Activated CD4-positive, alpha-beta T cell treated with anti-CD3 and anti-CD28 coated beads, Interleukin-10, Interleukin-2, amounts not matched to agents 100 ng/mL and 50 ng/mL, durations not matched to agents 16 hours and 8 hours (primary cell): ENCODE results near the gene ABR.

Source experiments
- DNase-seq: peaks from one replicate; pipeline ENCODE4 v3.0.0-alpha.2; 2020

Gene ABR

GRCh38 chr17:1179818-1180742, at the start of gene ABR:
Gene ABR (minus strand): TSS chr17:1179981. CDS start chr17:1179727, 254 bp downstream.
- DNase-seq, result peak; percentile 26

GRCh38 chr17:1229349-1229899, 49.6 kb upstream of the ABR start:
- DNase-seq, result peak; percentile 31

DNA sequence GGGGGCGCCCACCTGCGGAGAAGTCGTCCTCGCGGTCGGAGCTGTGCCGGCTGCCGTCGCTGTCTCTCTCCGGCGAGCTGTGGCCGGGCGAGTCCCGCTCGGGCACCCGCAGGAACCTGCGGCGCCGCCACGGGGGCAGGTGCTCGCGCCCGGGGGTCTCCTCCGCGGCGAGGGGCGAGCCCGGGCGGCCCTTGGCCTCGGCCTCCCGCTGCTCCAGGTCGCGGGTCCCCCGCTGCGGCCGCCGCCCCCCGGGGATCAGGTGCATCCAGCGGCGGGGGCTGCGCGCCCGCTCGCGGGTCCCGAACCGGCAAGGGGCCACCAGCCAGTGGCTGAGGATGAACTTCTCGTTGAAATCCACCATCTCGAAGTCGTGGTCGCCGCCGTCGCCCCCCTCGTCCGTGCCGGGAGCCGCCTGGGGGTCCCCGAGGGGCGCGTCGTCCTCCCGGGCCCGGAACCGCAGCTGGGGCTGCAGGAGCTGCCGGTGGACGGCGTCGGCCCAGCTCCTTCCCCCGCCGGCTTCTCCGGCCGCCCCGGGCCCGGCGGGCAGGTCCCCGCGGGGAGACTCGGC, 49.1 kb upstream of the ABR start:
- no peak for DNase-seq

DNA sequence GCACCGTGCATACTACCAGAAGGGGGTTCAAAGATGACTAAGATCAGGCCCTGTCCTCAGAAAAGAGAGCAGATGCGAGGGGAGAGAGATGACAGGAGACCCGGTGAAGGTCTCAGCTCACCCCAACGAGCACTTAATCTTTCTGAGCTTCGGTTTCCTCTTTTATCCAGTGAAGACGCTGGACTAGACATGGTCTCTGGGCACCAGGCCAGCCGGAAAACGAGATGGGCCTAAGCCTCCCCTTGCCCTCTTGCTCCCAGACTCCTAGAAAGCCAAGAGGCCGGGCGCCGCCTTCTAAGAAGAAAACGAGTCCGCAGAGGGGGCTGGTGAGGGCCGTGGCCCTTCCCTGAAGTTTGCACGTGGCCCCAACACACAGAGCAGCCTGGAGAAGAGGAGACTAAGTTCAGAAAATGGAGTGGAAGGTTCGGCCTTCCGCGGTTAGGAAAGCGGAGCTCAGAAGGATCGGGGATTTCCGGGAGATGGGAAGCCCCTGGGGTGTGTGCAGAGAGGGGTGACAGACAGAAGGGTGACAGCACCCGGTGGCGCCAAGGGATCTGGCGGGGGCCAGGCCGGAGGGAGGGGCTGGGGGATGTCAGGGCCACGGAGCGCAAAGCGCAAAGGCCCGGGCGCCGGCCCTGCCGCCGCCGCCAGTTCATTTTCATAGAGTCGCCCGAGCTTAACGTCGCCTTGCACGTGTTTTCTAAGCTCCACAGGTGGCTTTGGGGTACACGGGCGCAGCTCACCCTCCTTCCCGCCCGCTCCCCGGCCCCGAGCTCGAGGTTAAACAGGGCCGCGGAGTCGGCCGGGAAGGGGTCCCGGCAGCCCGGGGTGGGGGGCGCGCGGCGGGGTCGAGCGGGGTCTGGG, 48.4 kb upstream of the ABR start:
- no peak for DNase-seq

GRCh38 chr17:1227365-1227764, 47.6 kb upstream of the ABR start:
- no peak for DNase-seq

GRCh38 chr17:1226308-1226707, 46.5 kb upstream of the ABR start:
- no peak for DNase-seq

DNA sequence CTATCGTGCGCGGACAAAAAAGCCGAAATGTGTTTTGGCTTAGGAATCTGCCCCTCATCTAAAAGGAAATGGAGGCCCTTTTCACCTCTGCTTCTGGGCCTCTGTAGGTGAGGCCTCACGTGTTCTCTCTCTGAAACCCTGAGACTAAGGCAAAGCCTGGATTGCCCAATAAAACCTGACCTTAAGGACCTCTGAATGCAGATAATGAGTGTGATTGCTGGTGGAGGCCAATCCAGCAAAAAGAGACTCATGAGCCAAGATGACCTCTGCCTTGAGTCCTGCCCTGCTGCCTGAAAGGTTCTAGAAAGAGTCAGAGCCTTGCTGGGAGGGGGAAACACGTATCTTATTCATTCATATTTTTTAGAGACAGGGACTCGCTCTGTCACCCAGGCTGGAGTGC, 44.5 kb upstream of the ABR start:
- DNase-seq, result no peak

GRCh38 chr17:1223662-1224061, 43.9 kb upstream of the ABR start:
- DNase-seq, result no peak

DNA sequence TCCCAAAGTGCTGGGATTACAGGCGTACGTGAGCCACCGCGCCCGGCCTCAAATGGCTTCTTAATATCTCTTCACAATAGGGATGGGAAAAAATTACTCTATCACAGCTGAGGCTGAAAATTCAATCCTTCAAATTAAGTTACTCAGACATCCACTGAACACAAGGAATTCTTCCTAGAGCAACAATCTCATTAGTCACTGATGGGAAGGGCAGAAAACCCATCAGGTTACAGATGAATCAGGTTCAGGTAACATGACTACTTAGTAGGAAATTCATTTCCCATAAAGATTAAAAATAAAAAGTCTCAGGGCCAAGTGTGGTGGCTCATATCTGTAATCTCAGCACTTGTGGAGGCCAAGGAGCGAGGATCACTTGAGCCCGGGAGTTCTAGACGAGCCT, 42.5 kb upstream of the ABR start:
- DNase-seq, result no peak

DNA sequence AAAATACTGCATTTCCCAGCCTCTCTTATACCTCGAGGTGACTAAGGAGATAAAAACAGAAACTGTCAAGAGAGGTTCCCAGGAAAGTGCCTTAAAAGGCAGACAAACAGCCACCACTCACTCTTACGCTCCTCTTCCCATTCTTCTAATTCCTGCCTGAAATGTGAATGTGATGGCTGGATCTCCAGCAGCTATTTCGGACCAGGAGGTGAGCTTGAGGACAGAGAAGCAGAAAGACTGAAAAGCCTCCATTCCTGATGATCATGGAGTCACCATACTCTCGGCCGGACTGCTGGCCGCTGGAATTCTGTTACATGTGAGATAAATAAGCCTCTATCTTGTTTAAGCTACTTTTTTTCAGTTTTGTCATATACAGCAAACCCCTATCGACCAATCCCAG, 41.4 kb upstream of the ABR start:
- no peak for DNase-seq

DNA sequence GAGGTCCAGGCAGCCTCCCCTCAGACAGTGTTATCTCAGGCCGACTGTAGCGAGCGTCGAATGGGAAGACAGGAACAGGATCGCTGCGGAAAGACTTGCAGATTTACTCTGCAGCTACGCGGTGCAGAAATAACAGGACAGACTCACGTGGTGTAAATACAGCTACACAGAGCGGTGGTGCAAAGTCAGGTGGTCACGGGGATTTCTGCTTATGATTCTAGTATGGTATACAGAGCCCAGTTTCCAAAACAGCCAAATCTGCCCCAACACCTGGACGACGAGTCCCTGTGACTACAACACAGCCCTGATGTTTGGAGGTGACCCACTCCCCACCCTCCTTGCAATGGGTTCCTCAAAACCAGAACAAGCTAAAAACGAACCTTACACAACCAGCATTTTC, 40.6 kb upstream of the ABR start:
- no peak for DNase-seq

DNA sequence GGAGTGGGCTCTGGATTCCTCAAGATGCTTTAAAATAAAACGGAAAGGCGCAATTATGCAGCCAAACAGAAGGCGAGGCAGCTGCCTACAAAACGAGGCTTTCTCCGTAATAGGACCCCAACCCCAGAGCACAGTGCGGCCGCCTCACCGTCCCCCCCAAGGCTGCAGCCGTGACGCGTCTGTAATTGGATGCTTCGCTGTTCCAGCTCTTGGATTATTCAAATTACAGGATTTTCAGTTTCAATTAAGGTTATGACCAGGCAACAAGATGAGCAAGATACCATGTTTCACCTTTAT, 37.3 kb upstream of the ABR start:
- DNase-seq, result no peak

DNA sequence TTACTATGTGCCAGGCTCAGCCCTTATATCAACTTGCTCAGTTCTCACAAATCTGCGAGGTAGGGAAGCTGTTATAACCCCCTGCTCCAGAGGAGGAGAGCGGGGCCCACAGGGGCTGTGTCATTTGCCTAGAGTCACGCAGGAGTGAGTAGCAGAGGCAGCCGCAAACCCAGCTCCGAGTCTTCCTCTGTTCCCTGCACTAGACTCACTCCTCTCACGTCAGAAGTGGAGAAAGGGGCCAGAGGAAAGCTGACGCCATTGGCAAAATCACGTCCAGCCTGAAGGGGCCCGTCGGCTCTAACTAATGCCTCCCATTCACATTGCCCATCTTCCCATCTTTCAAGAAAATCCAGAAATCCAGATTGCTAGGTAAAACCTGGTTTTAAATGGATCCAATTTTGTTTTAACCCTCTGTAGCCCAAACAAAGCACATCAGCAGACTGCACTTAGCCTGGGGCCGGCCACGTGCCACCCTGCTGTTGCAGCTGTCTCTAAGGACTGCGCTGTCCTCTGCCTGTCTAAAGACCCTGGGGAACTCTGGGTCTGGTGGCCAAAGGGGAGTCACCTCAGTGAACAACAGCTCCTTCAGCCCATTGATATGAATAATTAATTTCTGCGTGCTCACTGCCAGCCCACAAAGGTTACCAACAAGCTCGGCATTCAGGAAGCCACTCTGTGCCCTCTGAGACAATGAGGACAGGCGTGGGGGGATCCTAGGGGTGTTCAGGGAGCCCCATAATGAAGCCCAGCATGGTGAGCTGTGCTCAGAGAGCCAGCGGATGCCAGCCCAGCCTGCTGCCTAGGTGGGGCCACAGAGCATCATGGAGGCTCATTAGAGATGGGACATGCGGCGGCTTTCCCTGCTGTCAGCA, 36.7 kb upstream of the ABR start:
- no peak for DNase-seq

DNA sequence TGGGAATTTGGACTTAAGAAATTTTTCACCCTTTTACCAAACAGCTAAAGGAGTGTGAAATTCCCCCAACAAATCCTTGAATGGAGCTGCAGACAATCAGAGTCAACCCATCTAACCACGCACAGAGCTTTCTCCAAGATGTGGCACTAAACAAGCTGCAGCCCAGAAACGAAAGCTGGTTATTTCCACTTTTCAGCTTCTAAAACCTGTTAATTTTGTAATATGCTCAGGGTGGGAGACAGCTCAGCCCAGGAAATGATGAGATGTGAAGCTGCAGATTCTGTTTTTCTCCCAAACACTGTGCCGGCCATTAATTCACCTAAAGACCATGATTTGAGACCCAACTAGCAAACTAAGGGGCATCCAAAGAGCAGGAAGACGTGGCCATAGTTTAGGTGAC, 33.2 kb upstream of the ABR start:
- DNase-seq, result no peak

DNA sequence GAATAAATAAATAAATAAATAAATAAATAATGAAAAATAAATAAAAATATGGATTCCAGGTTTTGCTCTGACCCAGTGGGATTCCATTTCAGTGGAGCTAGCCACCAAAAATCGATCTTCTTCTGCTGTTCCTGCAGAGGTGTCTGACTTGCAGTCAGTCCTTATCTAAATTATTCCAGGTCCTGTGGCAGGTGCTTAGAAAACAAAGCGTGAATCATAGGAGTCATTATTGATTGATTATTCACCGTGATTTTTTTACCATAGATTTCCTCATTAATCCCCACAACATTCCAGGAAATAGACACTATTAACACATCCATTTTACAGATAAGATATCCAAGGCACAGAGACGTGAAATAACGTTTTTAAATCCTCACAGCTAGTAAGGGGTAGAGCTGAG, 31.5 kb upstream of the ABR start:
- no peak for DNase-seq

DNA sequence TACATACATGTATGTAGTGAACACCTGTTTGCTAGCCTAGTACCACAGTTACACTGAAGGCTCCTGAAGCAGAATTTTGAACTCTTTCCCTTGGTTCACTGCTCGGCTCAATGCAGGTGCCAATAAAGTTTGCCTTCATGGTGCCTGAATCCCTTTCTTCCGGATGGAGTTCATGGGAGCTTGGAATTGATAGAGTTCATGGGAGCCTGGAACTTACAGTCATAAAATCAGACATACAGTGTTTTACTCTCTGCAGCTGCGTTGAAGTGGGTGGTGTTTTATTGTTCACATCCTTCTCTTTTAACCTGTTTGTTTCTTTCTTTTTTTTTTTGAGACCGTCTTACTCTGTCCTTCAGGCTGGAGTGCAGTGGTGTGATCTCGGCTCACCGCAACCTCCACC, 29.2 kb upstream of the ABR start:
- no peak for DNase-seq

DNA sequence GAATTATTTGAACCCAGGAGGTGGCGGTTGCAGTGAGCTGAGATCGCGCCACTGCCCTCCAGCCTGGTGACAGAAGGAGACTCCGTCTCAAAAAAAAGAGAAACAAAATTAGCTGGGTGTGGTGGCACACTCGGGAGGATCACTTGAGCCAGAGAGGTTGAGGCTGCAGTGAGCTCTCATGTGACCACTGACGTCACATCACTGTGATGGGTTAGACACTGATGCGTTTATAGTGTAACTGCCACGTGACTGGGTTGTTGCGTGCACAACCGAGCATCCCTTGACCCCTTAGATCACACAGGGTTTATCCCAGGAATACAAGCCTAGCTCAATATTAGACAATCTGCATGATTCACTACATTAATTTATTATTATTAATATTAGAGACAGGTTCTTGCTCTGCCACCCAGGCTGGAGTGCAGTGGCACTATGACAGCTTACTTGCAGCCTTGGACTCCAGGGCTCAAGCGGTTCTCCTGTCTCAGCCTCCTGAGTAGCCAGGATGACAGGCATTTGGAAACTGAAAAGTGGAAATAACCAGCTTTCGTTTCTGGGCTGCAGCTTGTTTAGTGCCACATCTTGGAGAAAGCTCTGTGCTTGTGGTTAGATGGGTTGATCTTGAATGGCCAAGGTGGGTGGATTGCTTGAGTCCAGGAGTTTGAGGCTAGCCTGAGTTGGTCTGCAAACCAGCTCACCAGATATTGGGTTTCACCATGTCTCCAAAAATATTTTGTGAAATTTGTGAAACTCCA, 26.4 kb upstream of the ABR start:
- no peak for DNase-seq

GRCh38 chr17:1203967-1204291, 24.1 kb upstream of the ABR start:
- DNase-seq, result no peak

- DNase-seq, result peak; percentile 56
Measured at GRCh38 chr17:1203111-1203966, 23.6 kb upstream of the ABR start.

GRCh38 chr17:1202291-1202690, 22.5 kb upstream of the ABR start:
- no peak for DNase-seq

DNA sequence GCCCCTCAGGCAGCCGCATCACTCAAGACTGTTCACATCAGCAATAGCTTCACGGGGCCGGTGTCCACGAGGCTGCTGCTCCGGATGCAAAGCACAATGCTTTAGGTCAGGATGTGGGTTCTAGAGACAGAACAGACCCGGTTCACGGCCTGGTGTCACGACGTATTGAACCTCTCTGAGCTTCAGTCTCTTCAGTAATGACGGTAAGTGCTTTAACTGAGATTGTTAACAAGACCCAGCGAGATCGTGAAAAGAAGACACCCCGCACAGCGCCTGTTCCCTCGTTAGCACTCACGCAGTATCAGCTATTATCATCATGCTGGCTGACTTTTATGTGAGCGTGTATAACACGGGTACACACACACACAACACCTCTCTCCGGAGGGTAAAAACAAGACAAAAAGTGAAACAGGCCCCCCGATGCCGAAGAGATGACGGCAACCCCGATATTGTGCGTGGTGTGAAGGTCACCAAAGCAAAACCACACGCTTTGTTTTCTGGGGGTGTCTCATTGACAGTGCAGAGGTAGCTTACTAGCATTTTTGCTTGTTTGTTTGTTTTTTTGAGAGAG, 21.4 kb upstream of the ABR start:
- peak; percentile 58 for DNase-seq
